GM12891 (cell line): ENCODE measurements around the gene VENTX.

Experiments
- POLR2A ChIP-seq: IDR thresholded peaks from 2 replicates; pipeline ENCODE4 v1.6.1; 2011; ENCODE audit warnings: low read depth, low read length, control low read depth
- POLR2AphosphoS5 ChIP-seq: IDR thresholded peaks from 2 replicates; pipeline ENCODE4 v1.6.1; 2011; ENCODE audit warnings: low read depth, low read length, control low read depth

GRCh38 chr10:133273534-133274143 lies 36.0 kb downstream of the VENTX start:
- no peak for TF ChIP-seq POLR2A
- TF ChIP-seq POLR2AphosphoS5, result no peak
